ENCODE measurements around the gene TCF15.
"Not testable (repeated sequence)": the region's sequence is repeated elsewhere in the genome, so short reads cannot be mapped to it uniquely, and the experiment has no call there.

GRCh38 chr20:578940-579690 is 31.0 kb downstream of the TCF15 start:
- TF ChIP-seq CTCF (IDR thresholded peaks at IDR 0.05); POLR2A (IDR thresholded peaks at IDR 0.05; ENCODE audit: low read length); RFX5 (IDR thresholded peaks at IDR 0.05); CEBPB (IDR thresholded peaks at IDR 0.05); JUN (IDR thresholded peaks at IDR 0.05); MAZ (IDR thresholded peaks at IDR 0.05; ENCODE audit: borderline replicate concordance, low read depth, low read length): not testable (repeated sequence)
- TF ChIP-seq, protein P1, sequence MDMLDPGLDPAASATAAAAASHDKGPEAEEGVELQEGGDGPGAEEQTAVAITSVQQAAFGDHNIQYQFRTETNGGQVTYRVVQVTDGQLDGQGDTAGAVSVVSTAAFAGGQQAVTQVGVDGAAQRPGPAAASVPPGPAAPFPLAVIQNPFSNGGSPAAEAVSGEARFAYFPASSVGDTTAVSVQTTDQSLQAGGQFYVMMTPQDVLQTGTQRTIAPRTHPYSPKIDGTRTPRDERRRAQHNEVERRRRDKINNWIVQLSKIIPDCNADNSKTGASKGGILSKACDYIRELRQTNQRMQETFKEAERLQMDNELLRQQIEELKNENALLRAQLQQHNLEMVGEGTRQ (IDR thresholded peaks at IDR 0.05) = not testable (repeated sequence)
